ENCODE measurements around the gene IFNL4.
"Not testable (repeated sequence)": the region's sequence is repeated elsewhere in the genome, so short reads cannot be mapped to it uniquely, and the experiment has no call there.

IFNL4 gene

GRCh38 chr19:39252458-39252857 is 3.8 kb upstream of the IFNL4 start:
- H3K27ac ChIP-seq: no peak overlapping the region
- TF ChIP-seq CTCF (IDR thresholded peaks at IDR 0.05) (no peak), ZFX (IDR thresholded peaks at IDR 0.05; ENCODE audit: borderline replicate concordance) (no peak)

GRCh38 chr19:39251846-39252245 is 3.2 kb upstream of the IFNL4 start:
- no peak overlapping the region for H3K27ac ChIP-seq
- TF ChIP-seq ZFX (IDR thresholded peaks at IDR 0.05; ENCODE audit: borderline replicate concordance): no peak
- no peak for TF ChIP-seq CTCF (IDR thresholded peaks at IDR 0.05)

- no peak overlapping the region for H3K27ac ChIP-seq
- TF ChIP-seq CTCF (IDR thresholded peaks at IDR 0.05) (no peak), ZFX (IDR thresholded peaks at IDR 0.05; ENCODE audit: borderline replicate concordance) (no peak)
These were observed 2.4 kb upstream of the IFNL4 start for GRCh38 chr19:39251081-39251480.

GRCh38 chr19:39247701-39248664 is 673 bp downstream of the IFNL4 start:
- no peak overlapping the region for H3K27ac ChIP-seq
- no peak for TF ChIP-seq CTCF (IDR thresholded peaks at IDR 0.05)
- no peak for TF ChIP-seq ZFX (IDR thresholded peaks at IDR 0.05; ENCODE audit: borderline replicate concordance)

GRCh38 chr19:39246951-39247669 is 1.5 kb downstream of the IFNL4 start:
- no peak overlapping the region for H3K27ac ChIP-seq
- no peak for TF ChIP-seq ZFX (IDR thresholded peaks at IDR 0.05; ENCODE audit: borderline replicate concordance)

- not testable (repeated sequence) for H3K27ac ChIP-seq
These were observed 3.5 kb downstream of the IFNL4 start for GRCh38 chr19:39245166-39245565.

GRCh38 chr19:39244410-39245100 is 4.1 kb downstream of the IFNL4 start, which contains the start of gene IFNL3:
IFNL3 (minus strand) TSS chr19:39245006; CDS start chr19:39244967, 39 bp downstream.
- H3K27ac ChIP-seq: not testable (repeated sequence)

- H3K27ac ChIP-seq: not testable (repeated sequence)
These were observed 4.9 kb downstream of the IFNL4 start for GRCh38 chr19:39243741-39244140.

- TF ChIP-seq ZFX (IDR thresholded peaks at IDR 0.05; ENCODE audit: borderline replicate concordance) (no peak), CTCF (IDR thresholded peaks at IDR 0.05) (no peak)
These were observed 8.2 kb downstream of the IFNL4 start for GRCh38 chr19:39240421-39240820.

More at GRCh38 chr19:39240421-39240820, 8.2 kb downstream of the IFNL4 start:
- no peak overlapping the region for H3K27ac ChIP-seq
